Hair follicular keratinocyte (primary cell): Measurements from ENCODE around the gene PRELID3B. TPM values are rescaled to one million over a fixed set of nuclear protein-coding genes. Genes with fewer than 3 reads are reported as not detected.

ENCODE experiments used
- total RNA-seq: library from RNA; depleted of rRNA; stranded (reverse); fragments of >200 nt; gene quantifications from 2 replicates; pipeline ENCODE4 v1.2.3, GENCODE V29; 2015

Gene PRELID3B
- 65.5 and 83.8 TPM in 2 replicates for total RNA-seq

GRCh38 chr20:59042151-59042795, at the start of gene PRELID3B:
TSS of gene PRELID3B (minus strand) at chr20:59042786. CDS start at chr20:59042730, 56 bp downstream.

GRCh38 chr20:59032023-59032712, 10.4 kb downstream of the PRELID3B start, which contains the start of gene ATP5F1E:
TSS of gene ATP5F1E (minus strand) at chr20:59032335. CDS start at chr20:59032251, 84 bp downstream.

GRCh38 chr20:59019217-59019616, 23.4 kb downstream of the PRELID3B start, which contains the start of gene TUBB1:
TSS of gene TUBB1 (plus strand) at chr20:59019429. CDS start at chr20:59019523, 94 bp downstream.

GRCh38 chr20:59006864-59007664, 35.5 kb downstream of the PRELID3B start, which contains the start of gene CTSZ:
TSS of gene CTSZ (minus strand) at chr20:59007254. CDS start at chr20:59007128, 126 bp downstream.

Other genes with a start within 250 kb of the PRELID3B start
- gene GNAS-AS1, start 191.9 kb downstream of the PRELID3B start, total RNA-seq: 0.62 and 1.6 TPM in 2 replicates
- 475 and 594 TPM in 2 replicates for gene GNAS, start 190.1 kb downstream of the PRELID3B start, total RNA-seq
- 45.6 and 66.3 TPM in 2 replicates for gene NELFCD, start 61.5 kb downstream of the PRELID3B start, total RNA-seq
- 123 and 138 TPM in 2 replicates for gene CTSZ, start 35.5 kb downstream of the PRELID3B start, total RNA-seq
- gene TUBB1, start 23.4 kb downstream of the PRELID3B start, total RNA-seq: not detected in 2 replicates
- 35.5 and 38.2 TPM in 2 replicates for gene ATP5F1E, start 10.5 kb downstream of the PRELID3B start, total RNA-seq
- not detected in 2 replicates for gene ZNF831, start 121.0 kb upstream of the PRELID3B start, total RNA-seq